VCaP (cell line): ENCODE measurements around the gene CAMTA1.

Experiments used
- H3K27ac ChIP-seq: fragments of 450-650 bp; 2 replicates; pipeline ENCODE4 v1.5.1; 2017
- TF ChIP-seq, protein P1 (sequence below): fragments of 450-650 bp; conservative IDR thresholded peaks from 2 replicates; pipeline ENCODE4 v1.5.1; 2017; ENCODE audit warnings: mild to moderate bottlenecking, moderate library complexity

The CAMTA1 gene

DNA sequence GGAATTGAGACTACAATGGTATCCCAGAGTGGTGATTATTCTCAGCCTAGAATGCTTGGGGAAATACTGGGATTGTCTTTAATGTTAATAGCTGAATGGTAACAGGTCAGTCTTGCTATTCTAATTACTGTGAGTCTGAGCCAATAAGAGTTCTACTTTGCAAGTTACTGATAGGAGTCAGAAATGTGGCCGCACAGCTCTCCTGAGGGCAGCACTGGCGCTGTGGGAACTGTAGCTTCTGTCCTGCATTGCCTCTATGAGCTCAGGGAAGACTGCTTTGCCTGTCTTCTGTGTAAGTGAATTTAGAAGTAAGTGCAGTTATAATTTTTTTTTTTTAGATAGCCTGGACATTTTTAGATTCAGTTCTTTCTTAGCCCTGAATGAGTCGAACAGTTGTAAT is 975.8 kb downstream of the CAMTA1 start:
- TF ChIP-seq, protein P1, sequence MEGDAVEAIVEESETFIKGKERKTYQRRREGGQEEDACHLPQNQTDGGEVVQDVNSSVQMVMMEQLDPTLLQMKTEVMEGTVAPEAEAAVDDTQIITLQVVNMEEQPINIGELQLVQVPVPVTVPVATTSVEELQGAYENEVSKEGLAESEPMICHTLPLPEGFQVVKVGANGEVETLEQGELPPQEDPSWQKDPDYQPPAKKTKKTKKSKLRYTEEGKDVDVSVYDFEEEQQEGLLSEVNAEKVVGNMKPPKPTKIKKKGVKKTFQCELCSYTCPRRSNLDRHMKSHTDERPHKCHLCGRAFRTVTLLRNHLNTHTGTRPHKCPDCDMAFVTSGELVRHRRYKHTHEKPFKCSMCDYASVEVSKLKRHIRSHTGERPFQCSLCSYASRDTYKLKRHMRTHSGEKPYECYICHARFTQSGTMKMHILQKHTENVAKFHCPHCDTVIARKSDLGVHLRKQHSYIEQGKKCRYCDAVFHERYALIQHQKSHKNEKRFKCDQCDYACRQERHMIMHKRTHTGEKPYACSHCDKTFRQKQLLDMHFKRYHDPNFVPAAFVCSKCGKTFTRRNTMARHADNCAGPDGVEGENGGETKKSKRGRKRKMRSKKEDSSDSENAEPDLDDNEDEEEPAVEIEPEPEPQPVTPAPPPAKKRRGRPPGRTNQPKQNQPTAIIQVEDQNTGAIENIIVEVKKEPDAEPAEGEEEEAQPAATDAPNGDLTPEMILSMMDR, result no peak
- no peak overlapping the region for H3K27ac ChIP-seq

DNA sequence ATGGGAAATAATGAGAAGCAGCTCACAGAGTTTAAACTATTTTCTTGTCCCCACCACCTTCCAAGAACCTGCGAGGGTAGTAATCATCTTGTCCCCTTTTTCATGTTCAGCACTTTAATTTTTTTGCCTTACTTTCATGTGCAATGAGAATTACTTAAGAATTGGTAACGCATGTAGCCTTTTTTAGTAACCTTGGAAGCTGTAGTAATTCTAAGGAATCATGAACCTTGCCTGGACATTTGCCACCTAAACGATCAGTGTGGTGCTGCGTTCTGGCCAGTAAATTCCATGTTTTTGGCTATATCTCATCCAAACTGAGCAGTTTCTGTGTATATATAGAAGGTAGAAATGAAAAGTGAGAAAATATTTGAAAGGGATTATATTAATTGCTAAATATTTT is 981.9 kb downstream of the CAMTA1 start:
- H3K27ac ChIP-seq, result peak overlapping the region; percentile 2; the same call in 1 of the 2 replicates
- TF ChIP-seq, protein P1, result no peak

DNA sequence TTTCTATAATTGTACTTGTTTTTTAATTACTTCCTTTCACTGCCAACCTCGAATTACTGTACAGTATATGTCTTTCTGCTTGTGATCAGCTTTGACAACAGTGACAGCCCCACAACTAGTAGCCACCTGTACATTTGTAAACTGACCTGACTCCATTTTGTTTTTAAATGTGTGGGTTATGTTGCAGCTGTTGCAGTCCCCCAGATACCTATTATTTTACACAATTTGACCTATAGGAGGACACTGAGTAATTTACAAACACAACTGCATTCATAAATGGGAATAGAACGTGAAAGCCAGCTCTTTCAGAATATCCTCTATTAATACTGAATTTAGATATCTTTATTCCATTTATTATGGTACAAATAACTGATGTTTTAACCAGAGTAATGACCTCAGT is 983.3 kb downstream of the CAMTA1 start:
- TF ChIP-seq, protein P1, result no peak

DNA sequence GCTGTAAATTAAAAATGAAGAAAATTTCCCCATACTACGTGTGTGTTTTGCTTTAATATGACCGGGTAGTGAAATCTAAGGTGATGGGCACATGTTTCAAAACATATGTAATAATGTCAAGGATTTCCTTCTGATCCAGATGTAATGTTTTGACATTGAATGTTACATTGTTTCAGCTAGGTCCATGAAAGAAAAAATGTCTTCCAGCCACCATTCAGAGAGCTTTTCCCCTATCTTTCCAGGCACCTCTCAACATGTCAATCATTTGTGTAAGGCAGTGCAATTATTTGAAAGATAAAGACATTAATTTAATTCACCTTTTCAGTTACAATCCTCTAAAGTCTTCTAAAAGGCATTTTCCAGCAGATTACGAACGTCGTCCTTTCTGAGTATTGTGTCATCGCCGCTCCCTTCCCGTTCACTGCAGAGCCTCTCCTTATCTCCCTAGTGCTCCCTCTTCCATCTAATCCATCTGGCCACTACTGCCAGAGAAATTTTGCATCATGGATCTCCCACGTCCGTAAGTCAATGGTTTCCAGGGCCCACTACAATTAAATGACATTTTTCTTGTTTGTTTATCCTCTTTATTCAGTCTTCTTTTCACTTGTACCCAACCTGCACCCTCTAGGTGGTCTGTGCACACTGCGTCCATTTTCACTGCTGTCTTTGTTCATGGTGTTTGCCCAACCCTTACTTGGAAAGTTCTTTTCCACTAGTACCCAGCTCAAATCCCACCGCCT is 984.6 kb downstream of the CAMTA1 start:
- H3K27ac ChIP-seq, result no peak overlapping the region
- TF ChIP-seq, protein P1, result no peak

More for the DNA sequence above, 983.3 kb downstream of the CAMTA1 start:
- no peak overlapping the region for H3K27ac ChIP-seq

GRCh38 chr1:7770669-7770996 is 985.4 kb downstream of the CAMTA1 start:
- H3K27ac ChIP-seq, result peak overlapping the region; percentile 84
- TF ChIP-seq, protein P1, result no peak

GRCh38 chr1:7770997-7771822 is 986.0 kb downstream of the CAMTA1 start, which contains the start of gene VAMP3:
Gene VAMP3, plus strand, starts transcription at chr1:7771296. Its CDS starts 88 bp downstream, at chr1:7771384.
- TF ChIP-seq, protein P1, result no peak
- H3K27ac ChIP-seq, result peak within 1 kb of the TSS; percentile 84

DNA sequence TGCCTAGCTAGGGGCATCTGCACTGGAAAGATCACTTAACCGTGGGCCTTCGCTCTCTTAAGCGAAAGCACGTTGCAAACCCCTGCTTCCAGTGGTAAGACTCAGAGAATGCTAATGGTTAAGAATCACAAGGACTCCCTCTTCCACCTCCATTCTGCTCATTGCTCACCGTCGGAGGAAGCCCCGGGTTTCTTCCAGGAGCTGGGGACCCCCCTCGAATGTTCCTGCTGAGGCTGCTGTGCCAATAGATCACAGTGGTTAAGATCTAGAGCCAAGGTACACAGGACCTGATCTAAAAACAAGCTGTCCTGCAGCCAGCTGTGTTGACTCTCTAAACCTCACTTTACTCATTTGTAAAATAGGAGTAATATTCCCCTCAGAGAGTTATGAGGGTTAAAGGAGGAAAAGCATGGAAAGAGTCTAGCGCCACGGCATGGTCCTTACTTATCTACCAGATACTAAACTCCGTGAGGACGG is 986.6 kb downstream of the CAMTA1 start:
- peak overlapping the region; percentile 84 for H3K27ac ChIP-seq
- TF ChIP-seq, protein P1, result no peak
